ENCODE results near the gene CDH16. TPM values are rescaled to one million over a fixed set of nuclear protein-coding genes. Genes with fewer than 3 reads are reported as not detected.

The CDH16 gene
- total RNA-seq, 1 experiment from 2014 or later = not detected

- H3K27ac Mint-ChIP-seq (ENCODE audit: low read depth, unreplicated experiment) = peak overlapping the region; percentile 69
- H3K4me3 Mint-ChIP-seq (ENCODE audit: unreplicated experiment) = no peak overlapping the region
- ChIA-PET CTCF (interaction anchor here (0.6 to 4.1 kb wide), 10 partner anchors 9 to 267 kb away, joined by 3 to 62 read pairs (median 4); partner anchors contain the start of gene CDH16), POLR2A (interaction anchor here (0.6 to 3.0 kb wide), 16 partner anchors 8 to 168 kb away, joined by 3 to 16 read pairs (median 3); partner anchors contain the start of genes CDH16 and PDP2)
- no peaks in the 10 kb centered on the region for H3K9me3 Mint-ChIP-seq (ENCODE audit: unreplicated experiment)
- no TSS peak for BruUV-seq (replicated peaks)
- DNase-seq (ENCODE audit: unreplicated experiment) = peak; percentile 70
- intact Hi-C loops (cut with micrococcal nuclease) = loop anchor here (1.0 kb wide), 1 partner anchor 33 kb away; no protein-coding TSS in a partner anchor
- H3K27me3 Mint-ChIP-seq (ENCODE audit: insufficient read depth, unreplicated experiment) = no peaks in the 10 kb centered on the region
- peaks cover 22% of the 10 kb centered on the region for H3K36me3 Mint-ChIP-seq (ENCODE audit: insufficient read depth, unreplicated experiment)
- H3K4me1 Mint-ChIP-seq (ENCODE audit: insufficient read depth, unreplicated experiment) = peaks cover 46% of the 10 kb centered on the region
- TF ChIP-seq, protein P1, sequence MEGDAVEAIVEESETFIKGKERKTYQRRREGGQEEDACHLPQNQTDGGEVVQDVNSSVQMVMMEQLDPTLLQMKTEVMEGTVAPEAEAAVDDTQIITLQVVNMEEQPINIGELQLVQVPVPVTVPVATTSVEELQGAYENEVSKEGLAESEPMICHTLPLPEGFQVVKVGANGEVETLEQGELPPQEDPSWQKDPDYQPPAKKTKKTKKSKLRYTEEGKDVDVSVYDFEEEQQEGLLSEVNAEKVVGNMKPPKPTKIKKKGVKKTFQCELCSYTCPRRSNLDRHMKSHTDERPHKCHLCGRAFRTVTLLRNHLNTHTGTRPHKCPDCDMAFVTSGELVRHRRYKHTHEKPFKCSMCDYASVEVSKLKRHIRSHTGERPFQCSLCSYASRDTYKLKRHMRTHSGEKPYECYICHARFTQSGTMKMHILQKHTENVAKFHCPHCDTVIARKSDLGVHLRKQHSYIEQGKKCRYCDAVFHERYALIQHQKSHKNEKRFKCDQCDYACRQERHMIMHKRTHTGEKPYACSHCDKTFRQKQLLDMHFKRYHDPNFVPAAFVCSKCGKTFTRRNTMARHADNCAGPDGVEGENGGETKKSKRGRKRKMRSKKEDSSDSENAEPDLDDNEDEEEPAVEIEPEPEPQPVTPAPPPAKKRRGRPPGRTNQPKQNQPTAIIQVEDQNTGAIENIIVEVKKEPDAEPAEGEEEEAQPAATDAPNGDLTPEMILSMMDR (IDR thresholded peaks at IDR 0.05; ENCODE audit: unreplicated experiment) = no peak
These were observed 9.4 kb upstream of the CDH16 start for GRCh38 chr16:66927918-66928649.

DNA sequence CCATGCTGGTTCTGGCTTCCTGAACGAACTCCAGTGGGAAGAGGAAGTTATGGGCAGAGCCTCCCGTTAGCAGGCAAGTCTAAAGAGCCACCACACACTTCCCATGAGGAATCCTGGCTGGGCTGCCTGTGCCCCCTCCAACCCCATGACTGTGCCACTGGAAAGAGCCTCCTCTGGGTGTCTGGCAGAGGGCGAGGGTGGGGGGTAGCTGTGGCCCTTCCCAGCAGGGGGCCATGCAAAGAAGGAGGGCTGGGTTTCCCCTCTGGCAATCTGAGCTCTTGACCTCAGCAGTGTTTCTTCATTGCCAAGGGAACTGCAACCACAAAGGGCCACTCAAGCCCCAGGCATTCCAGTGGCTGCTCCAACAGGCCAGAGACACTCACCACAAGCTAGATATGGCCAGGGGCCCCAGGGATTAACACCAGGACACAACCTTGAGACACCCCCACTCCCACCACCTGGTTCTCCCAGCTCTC, 8.3 kb upstream of the CDH16 start:
- H3K27ac Mint-ChIP-seq (ENCODE audit: low read depth, unreplicated experiment) = peak overlapping the region; percentile 69
- no peaks in the 10 kb centered on the region for H3K9me3 Mint-ChIP-seq (ENCODE audit: unreplicated experiment)
- BruUV-seq (replicated peaks) = no TSS peak
- ChIA-PET POLR2A (interaction anchor here (0.9 to 3.0 kb wide), 7 partner anchors 9 to 46 kb away, joined by 3 to 16 read pairs (median 3); partner anchors contain the start of gene PDP2), CTCF (interaction anchor here (0.6 to 4.1 kb wide), 4 partner anchors 8 to 114 kb away, joined by 3 to 62 read pairs (median 14); partner anchors contain the start of gene CDH16)
- TF ChIP-seq, protein P1 (IDR thresholded peaks at IDR 0.05; ENCODE audit: unreplicated experiment) = no peak
- peaks cover 22% of the 10 kb centered on the region for H3K36me3 Mint-ChIP-seq (ENCODE audit: insufficient read depth, unreplicated experiment)
- peak; percentile 79 for DNase-seq (ENCODE audit: unreplicated experiment)
- intact Hi-C loops (cut with micrococcal nuclease) = no loop called here
- no peak overlapping the region for H3K4me3 Mint-ChIP-seq (ENCODE audit: unreplicated experiment)
- H3K4me1 Mint-ChIP-seq (ENCODE audit: insufficient read depth, unreplicated experiment) = peaks cover 36% of the 10 kb centered on the region
- H3K27me3 Mint-ChIP-seq (ENCODE audit: insufficient read depth, unreplicated experiment) = no peaks in the 10 kb centered on the region

DNA sequence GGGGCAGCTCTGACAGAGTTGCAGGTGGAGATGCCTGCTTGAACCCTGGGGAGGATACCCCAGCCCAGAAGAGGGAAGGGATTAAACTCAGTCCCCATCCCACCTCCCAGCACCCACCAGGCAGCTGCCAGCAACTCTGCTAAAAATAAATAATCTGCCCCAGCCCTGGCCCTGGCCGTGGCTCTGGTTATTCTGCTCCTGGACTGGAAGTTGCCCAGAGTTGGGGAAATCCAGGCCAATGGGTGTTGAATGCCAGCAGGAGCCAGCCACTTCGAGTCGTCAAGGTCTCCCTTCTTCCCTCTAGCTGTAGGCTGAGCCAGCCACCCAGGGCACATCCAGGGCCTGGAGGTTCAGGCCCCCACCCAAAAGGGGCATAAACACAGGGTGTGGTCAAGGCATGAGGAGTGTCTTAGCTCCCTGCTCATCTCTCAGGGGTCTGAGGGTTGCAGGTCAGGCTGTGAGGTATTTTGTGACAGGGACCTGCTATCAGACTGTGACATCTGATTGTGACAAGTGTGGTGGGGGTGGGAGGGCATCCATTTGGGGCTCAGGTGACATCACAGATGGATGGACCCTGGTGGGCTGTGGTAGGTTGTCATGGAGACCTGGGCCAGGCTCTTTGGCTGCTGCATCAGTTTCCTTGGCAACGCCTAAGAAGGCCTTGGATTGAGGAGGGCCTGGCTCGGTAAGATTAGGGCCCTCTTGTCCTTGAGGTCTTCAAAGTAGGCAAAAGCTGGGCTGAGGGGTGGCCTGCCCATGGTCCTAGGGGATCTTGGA, 7.7 kb upstream of the CDH16 start:
- TF ChIP-seq, protein P1 (IDR thresholded peaks at IDR 0.05; ENCODE audit: unreplicated experiment) = no peak
- no peak for DNase-seq (ENCODE audit: unreplicated experiment)
- ChIA-PET POLR2A (interaction anchor here (0.9 to 3.0 kb wide), 4 partner anchors 10 to 30 kb away, joined by 3 to 16 read pairs (median 7); no protein-coding TSS in a partner anchor), CTCF (interaction anchor here (0.6 to 4.1 kb wide), 3 partner anchors 7 to 114 kb away, joined by 3 to 62 read pairs (median 23); partner anchors contain the start of gene CDH16)
- Mint-ChIP-seq H3K27me3 (ENCODE audit: insufficient read depth, unreplicated experiment) (no peaks in the 10 kb centered on the region), H3K36me3 (ENCODE audit: insufficient read depth, unreplicated experiment) (peaks cover 17% of the 10 kb centered on the region), H3K4me3 (ENCODE audit: unreplicated experiment) (no peak overlapping the region), H3K4me1 (ENCODE audit: insufficient read depth, unreplicated experiment) (peaks cover 36% of the 10 kb centered on the region), H3K9me3 (ENCODE audit: unreplicated experiment) (no peaks in the 10 kb centered on the region), H3K27ac (ENCODE audit: low read depth, unreplicated experiment) (peak overlapping the region; percentile 69)
- no TSS peak for BruUV-seq (replicated peaks)
- intact Hi-C loops (cut with micrococcal nuclease) = no loop called here

Measured in MCF 10A (cell line).